A673 (cell line): ENCODE measurements around the gene PRPF6. TPM values are rescaled to one million over a fixed set of nuclear protein-coding genes. Genes with fewer than 3 reads are reported as not detected.

Experiments
- BruUV-seq: library from RNA; stranded (reverse); fragments of 400-500 nt; replicated peaks from 2 replicates; lab custom pipeline; 2021; lab: Mats Ljungman, UMichigan
- CTCF ChIA-PET: fragments of 300-600 bp; sonication (Branson Sonifier 250); formaldehyde crosslinking; loops from one replicate; lab custom pipeline; 2022; ENCODE audit warnings: antibody characterized with exemption; lab: Charles Lee
- POLR2A ChIA-PET: fragments of 300-600 bp; sonication (Branson Sonifier 250); formaldehyde crosslinking; loops from one replicate; lab custom pipeline; 2022; ENCODE audit warnings: antibody characterized with exemption; ENCODE audit not compliant: low non-redundant PET; lab: Charles Lee
- DNase-seq: peaks from one replicate; pipeline ENCODE4 v3.0.0-alpha.2; 2015; ENCODE audit warnings: low spot score
- H3K27ac ChIP-seq: fragments of 200-600 bp; sonication (generic); 2 replicates; pipeline ENCODE4 v1.5.1; 2016; ENCODE audit warnings: mixed run types, low read depth, mild to moderate bottlenecking, mixed read lengths, antibody characterized with exemption, low read length; ENCODE audit not compliant: poor library complexity, severe bottlenecking
- H3K27me3 ChIP-seq: fragments of 200-600 bp; sonication (generic); replicated peaks from 2 replicates; pipeline ENCODE4 v1.6.1; 2017; ENCODE audit warnings: mixed run types, low read depth, mild to moderate bottlenecking, mixed read lengths, antibody characterized with exemption, low read length; ENCODE audit not compliant: insufficient read depth, poor library complexity
- H3K36me3 ChIP-seq: fragments of 200-600 bp; sonication (generic); 2 replicates; pipeline ENCODE4 v1.6.1; 2016; ENCODE audit warnings: mixed run types, mild to moderate bottlenecking, mixed read lengths, antibody characterized with exemption, low read length; ENCODE audit not compliant: insufficient read depth, poor library complexity, severe bottlenecking
- H3K4me1 ChIP-seq: fragments of 200-600 bp; sonication (generic); 2 replicates; pipeline ENCODE4 v1.6.1; 2017; ENCODE audit warnings: mixed run types, mild to moderate bottlenecking, mixed read lengths, antibody characterized with exemption, low read length; ENCODE audit not compliant: insufficient read depth, poor library complexity, severe bottlenecking
- H3K4me3 ChIP-seq: fragments of 200-600 bp; sonication (generic); 2 replicates; pipeline ENCODE4 v1.5.1; 2016; ENCODE audit warnings: low read depth, mixed run types, mild to moderate bottlenecking, mixed read lengths, low read length; ENCODE audit not compliant: poor library complexity, severe bottlenecking
- H3K9me3 ChIP-seq: fragments of 200-600 bp; sonication (generic); 2 replicates; pipeline ENCODE4 v1.6.1; 2016; ENCODE audit warnings: mixed run types, low read depth, mild to moderate bottlenecking, mixed read lengths, antibody characterized with exemption, low read length; ENCODE audit not compliant: poor library complexity, severe bottlenecking
- CTCF ChIP-seq: fragments of 300-800, 200-600 bp; sonication (generic); conservative IDR thresholded peaks from 2 replicates; pipeline ENCODE4 v1.5.1; 2017; ENCODE audit warnings: low read depth, mild to moderate bottlenecking, antibody characterized with exemption, low read length, moderate library complexity, mixed read lengths
- EZH2 ChIP-seq: fragments of 200-600 bp; sonication (generic); IDR thresholded peaks from 2 replicates; pipeline ENCODE4 v1.6.1; 2017; ENCODE audit warnings: borderline replicate concordance, low read depth, mild to moderate bottlenecking, mixed read lengths, antibody characterized with exemption, low read length; ENCODE audit not compliant: poor library complexity, severe bottlenecking
- intact Hi-C: fragments of 100-400 bp; cut with micrococcal nuclease; formaldehyde crosslinking; loops from one replicate; pipeline ENCODE4 v1.10.0; 2022; ENCODE audit not compliant: unreplicated experiment
- total RNA-seq: library from RNA; stranded (reverse); gene quantifications from 2 replicates; pipeline ENCODE4 v1.2.3, GENCODE V29; 2021

Gene PRPF6
- total RNA-seq, 1 experiment from 2014 or later = 86.3 TPM

GRCh38 chr20:64045346-64046011 is 64.5 kb downstream of the PRPF6 start:
- no peak for DNase-seq
- intact Hi-C loops = no loop called here
- Histone ChIP-seq H3K36me3 (no peaks in the 10 kb centered on the region), H3K9me3 (no peaks in the 10 kb centered on the region), H3K4me3 (no peak overlapping the region), H3K27ac (no peak overlapping the region), H3K27me3 (peaks cover 29% of the 10 kb centered on the region), H3K4me1 (peaks cover 25% of the 10 kb centered on the region)
- ChIA-PET CTCF (no interaction called here), POLR2A (no interaction called here)
- BruUV-seq = no TSS peak
- TF ChIP-seq EZH2 (no peak), CTCF (no peak)

- no peaks in the 10 kb centered on the region for H3K9me3 ChIP-seq
- no peak overlapping the region for H3K27ac ChIP-seq
- BruUV-seq = no TSS peak
- no peak for TF ChIP-seq EZH2
- TF ChIP-seq CTCF = no peak
- no peak for DNase-seq
- H3K4me3 ChIP-seq = no peak overlapping the region
- ChIA-PET POLR2A (no interaction called here), CTCF (interaction anchor here (1.1 kb wide), 1 partner anchor 11 kb away, joined by 3 read pairs; no protein-coding TSS in a partner anchor)
- no peaks in the 10 kb centered on the region for H3K36me3 ChIP-seq
- intact Hi-C loops = no loop called here
- H3K4me1 ChIP-seq = peaks cover 21% of the 10 kb centered on the region
- peaks cover 14% of the 10 kb centered on the region for H3K27me3 ChIP-seq
Measured at GRCh38 chr20:64047046-64047389, 66.1 kb downstream of the PRPF6 start.

- Histone ChIP-seq H3K4me3 (no peak overlapping the region), H3K27me3 (peaks cover 9% of the 10 kb centered on the region), H3K27ac (no peak overlapping the region), H3K9me3 (no peaks in the 10 kb centered on the region), H3K4me1 (peaks cover 17% of the 10 kb centered on the region), H3K36me3 (no peaks in the 10 kb centered on the region)
- ChIA-PET CTCF (no interaction called here), POLR2A (no interaction called here)
- DNase-seq = no peak
- TF ChIP-seq CTCF = no peak
- no peak for TF ChIP-seq EZH2
- BruUV-seq = no TSS peak
- intact Hi-C loops = no loop called here
Measured at GRCh38 chr20:64047968-64048401, 67.1 kb downstream of the PRPF6 start.
